ENCODE measurements around the gene TBX3.

TBX3 gene

GRCh38 chr12:114700392-114701103 is 16.6 kb upstream of the TBX3 start:
- ATAC-seq: no peak
- TF ChIP-seq ZC3H10 (CRISPR knock-in tag; IDR thresholded peaks at IDR 0.05) (no peak), ZNF565 (CRISPR knock-in tag; conservative IDR thresholded peaks at IDR 0.05; ENCODE audit: low read depth) (no peak)

- TF ChIP-seq CSRNP3 (CRISPR knock-in tag; IDR thresholded peaks at IDR 0.05) (no peak), ZNF565 (CRISPR knock-in tag; conservative IDR thresholded peaks at IDR 0.05; ENCODE audit: low read depth) (no peak), OSR1 (CRISPR knock-in tag; IDR thresholded peaks at IDR 0.05) (no peak), TCF4 (CRISPR knock-in tag; IDR thresholded peaks at IDR 0.05; ENCODE audit: borderline replicate concordance) (no peak)
- ATAC-seq: no peak
These were observed 14.7 kb upstream of the TBX3 start for GRCh38 chr12:114698566-114699163.

- no peak for ATAC-seq
- no peak for TF ChIP-seq ZNF70 (CRISPR knock-in tag; IDR thresholded peaks at IDR 0.05)
- no peak for TF ChIP-seq GLIS3 (CRISPR knock-in tag; IDR thresholded peaks at IDR 0.05)
- TF ChIP-seq ZNF8 (CRISPR knock-in tag; IDR thresholded peaks at IDR 0.05): no peak
- TF ChIP-seq ESRRG (CRISPR knock-in tag; IDR thresholded peaks at IDR 0.05): no peak
- TF ChIP-seq OSR1 (CRISPR knock-in tag; IDR thresholded peaks at IDR 0.05): no peak
- no peak for TF ChIP-seq PATZ1 (CRISPR knock-in tag; IDR thresholded peaks at IDR 0.05; ENCODE audit: borderline replicate concordance)
- no peak for TF ChIP-seq TSHZ2 (CRISPR knock-in tag; IDR thresholded peaks at IDR 0.05)
- TF ChIP-seq PPARA (CRISPR knock-in tag; IDR thresholded peaks at IDR 0.05; ENCODE audit: borderline replicate concordance): no peak
- no peak for TF ChIP-seq TCF4 (CRISPR knock-in tag; IDR thresholded peaks at IDR 0.05; ENCODE audit: borderline replicate concordance)
- no peak for TF ChIP-seq ARNTL (CRISPR knock-in tag; IDR thresholded peaks at IDR 0.05; ENCODE audit: borderline replicate concordance, low read depth)
- no peak for TF ChIP-seq POU6F1 (CRISPR knock-in tag; IDR thresholded peaks at IDR 0.05; ENCODE audit: borderline replicate concordance, low read depth)
These were observed 14.0 kb upstream of the TBX3 start for GRCh38 chr12:114697741-114698565.

GRCh38 chr12:114697243-114697716 is 13.3 kb upstream of the TBX3 start:
- TF ChIP-seq ISL1 (CRISPR knock-in tag; IDR thresholded peaks at IDR 0.05): no peak
- TF ChIP-seq PATZ1 (CRISPR knock-in tag; IDR thresholded peaks at IDR 0.05; ENCODE audit: borderline replicate concordance): no peak
- no peak for TF ChIP-seq TSHZ2 (CRISPR knock-in tag; IDR thresholded peaks at IDR 0.05)
- no peak for ATAC-seq
